ENCODE results near the gene PIGH. TPM values are rescaled to one million over a fixed set of nuclear protein-coding genes. Genes with fewer than 3 reads are reported as not detected.
"Not testable (repeated sequence)": the region's sequence is repeated elsewhere in the genome, so short reads cannot be mapped to it uniquely, and the experiment has no call there.

The PIGH gene
- polyA plus RNA-seq, 5 donors, result 24.1 to 25.4 (median 24.8) TPM

- no peak for DNase-seq
Observed at GRCh38 chr14:67554341-67554740, 45.7 kb downstream of the PIGH start.

GRCh38 chr14:67553547-67553946 is 46.5 kb downstream of the PIGH start:
- DNase-seq, result no peak

GRCh38 chr14:67551940-67552339 is 48.1 kb downstream of the PIGH start:
- no peak for DNase-seq

- no peak for DNase-seq
Observed at GRCh38 chr14:67551123-67551522, 48.9 kb downstream of the PIGH start.

GRCh38 chr14:67549734-67550133 is 50.3 kb downstream of the PIGH start:
- no peak for DNase-seq

GRCh38 chr14:67547224-67547780 is 52.8 kb downstream of the PIGH start:
- no peak for DNase-seq

- no peak for DNase-seq
Observed at GRCh38 chr14:67544590-67544989, 55.5 kb downstream of the PIGH start.

- DNase-seq, result not testable (repeated sequence)
Observed at GRCh38 chr14:67542620-67543019, 57.4 kb downstream of the PIGH start.

GRCh38 chr14:67541448-67542387 is 58.4 kb downstream of the PIGH start:
- DNase-seq, result no peak

Other genes starting within 250 kb of the PIGH start
- 100 to 1,000 TPM in 1 of 5 donors, 10 to 100 TPM in 4; 81.8 to 126 (median 85.6) TPM for gene ATP6V1D, start 240.5 kb downstream of the PIGH start, polyA plus RNA-seq (ENCODE audit: insufficient read depth in 1 of 5, insufficient read length in 5 of 5, low replicate concordance in 1 of 5)
- 10 to 100 TPM; 62.7 to 92.9 (median 88.7) TPM for gene EIF2S1, start 239.9 kb downstream of the PIGH start, polyA plus RNA-seq (ENCODE audit: insufficient read depth in 1 of 5, insufficient read length in 5 of 5, low replicate concordance in 1 of 5)
- gene PLEK2, start 188.1 kb downstream of the PIGH start, polyA plus RNA-seq (ENCODE audit: insufficient read depth in 1 of 5, insufficient read length in 5 of 5, low replicate concordance in 1 of 5), result 1 to 10 TPM; 2.8 to 7.1 (median 3.8) TPM
- under 1 TPM; 0.46 to 0.94 (median 0.74) TPM for gene TMEM229B, start 111.5 kb downstream of the PIGH start, polyA plus RNA-seq (ENCODE audit: insufficient read depth in 1 of 5, insufficient read length in 5 of 5, low replicate concordance in 1 of 5)
- gene PLEKHH1, start 67.0 kb downstream of the PIGH start, polyA plus RNA-seq (ENCODE audit: insufficient read depth in 1 of 5, insufficient read length in 5 of 5, low replicate concordance in 1 of 5), result 10 to 100 TPM in 4 of 5 donors, 1 to 10 TPM in 1; 8.5 to 17.0 (median 11.9) TPM
- 1 to 10 TPM; 1.7 to 3.4 (median 2.1) TPM for gene ARG2, start 19.7 kb upstream of the PIGH start, polyA plus RNA-seq (ENCODE audit: insufficient read depth in 1 of 5, insufficient read length in 5 of 5, low replicate concordance in 1 of 5)
- gene VTI1B, start 74.4 kb upstream of the PIGH start, polyA plus RNA-seq (ENCODE audit: insufficient read depth in 1 of 5, insufficient read length in 5 of 5, low replicate concordance in 1 of 5), result 10 to 100 TPM; 78.8 to 93.4 (median 85.8) TPM
- 10 to 100 TPM; 59.2 to 70.9 (median 66.4) TPM for gene RDH11, start 95.5 kb upstream of the PIGH start, polyA plus RNA-seq (ENCODE audit: insufficient read depth in 1 of 5, insufficient read length in 5 of 5, low replicate concordance in 1 of 5)
- under 1 TPM; 0.19 to 0.77 (median 0.37) TPM for gene RDH12, start 101.6 kb upstream of the PIGH start, polyA plus RNA-seq (ENCODE audit: insufficient read depth in 1 of 5, insufficient read length in 5 of 5, low replicate concordance in 1 of 5)
- gene ZFYVE26, start 216.3 kb upstream of the PIGH start, polyA plus RNA-seq (ENCODE audit: insufficient read depth in 1 of 5, insufficient read length in 5 of 5, low replicate concordance in 1 of 5), result 10 to 100 TPM; 11.0 to 19.3 (median 16.4) TPM
- gene RAD51B, start 219.5 kb upstream of the PIGH start, polyA plus RNA-seq (ENCODE audit: insufficient read depth in 1 of 5, insufficient read length in 5 of 5, low replicate concordance in 1 of 5), result 10 to 100 TPM in 4 of 5 donors, 1 to 10 TPM in 1; 8.1 to 15.5 (median 11.8) TPM

Data from right lung (tissue), 5 donors.